Liver (tissue), 9 donors: Measurements from ENCODE around the gene ERC1. TPM values are rescaled to one million over a fixed set of nuclear protein-coding genes. Genes with fewer than 3 reads are reported as not detected.

Experiments
- DNase-seq: peaks from one replicate; pipeline ENCODE4 v3.0.0-alpha.2; 2017; ENCODE audit warnings: low spot score
- H3K27ac ChIP-seq, 2 donors: one replicate each; pipeline ENCODE4 v1.7.0; 2013; ENCODE audit warnings: inconsistent platforms in 2 of 2, low read length in 2 of 2, control low read depth in 1 of 2, low read depth in 1 of 2, mild to moderate bottlenecking in 1 of 2
- H3K27me3 ChIP-seq, 4 donors: one replicate each; pipeline versions ENCODE4 v1.6.1 to v1.7.0; 2013; ENCODE audit warnings: low read length in 3 of 4, inconsistent platforms in 1 of 4, mild to moderate bottlenecking in 1 of 4, moderate library complexity in 1 of 4; ENCODE audit not compliant: control insufficient read depth in 4 of 4, insufficient read depth in 4 of 4
- H3K36me3 ChIP-seq, 4 donors: one replicate each; pipeline versions ENCODE4 v1.6.1 to v1.7.0; 2013; ENCODE audit warnings: low read length in 3 of 4, mild to moderate bottlenecking in 3 of 4, low read depth in 1 of 4, moderate library complexity in 1 of 4; ENCODE audit not compliant: control insufficient read depth in 4 of 4, insufficient read depth in 3 of 4
- H3K4me1 ChIP-seq, 4 donors: one replicate each; pipeline versions ENCODE4 v1.6.1 to v1.7.0; 2013; ENCODE audit warnings: low read length in 3 of 4, mild to moderate bottlenecking in 3 of 4, moderate library complexity in 1 of 4; ENCODE audit not compliant: control insufficient read depth in 4 of 4, insufficient read depth in 4 of 4
- H3K4me3 ChIP-seq, 3 donors: one replicate each; pipeline versions ENCODE4 v1.6.1 to v1.7.0; 2013; ENCODE audit warnings: low read length in 3 of 3, control low read depth in 1 of 3, low read depth in 1 of 3, mild to moderate bottlenecking in 1 of 3
- H3K9ac ChIP-seq, 2 donors: one replicate each; pipeline ENCODE4 v1.7.0; 2013; ENCODE audit warnings: low read length in 2 of 2, mild to moderate bottlenecking in 2 of 2, moderate library complexity in 2 of 2, control low read depth in 1 of 2, low read depth in 1 of 2
- H3K9me3 ChIP-seq, 4 donors: one replicate each; pipeline versions ENCODE4 v1.6.1 to v1.7.0; 2013; ENCODE audit warnings: low read length in 3 of 4; ENCODE audit not compliant: control insufficient read depth in 4 of 4
- EGR1 ChIP-seq, 2 donors: IDR thresholded peaks; 2 replicates each; pipeline ENCODE4 v1.6.1; 2016 to 2018; ENCODE audit warnings: antibody characterized with exemption in 2 of 2, low read depth in 2 of 2
- FOXA1 ChIP-seq: IDR thresholded peaks from 2 replicates; pipeline ENCODE4 v1.6.1; 2016; ENCODE audit warnings: antibody characterized with exemption
- FOXA2 ChIP-seq: IDR thresholded peaks from 2 replicates; pipeline ENCODE4 v1.6.1; 2016; ENCODE audit warnings: antibody characterized with exemption
- GABPA ChIP-seq, 2 donors: IDR thresholded peaks in 1 of 2; conservative IDR thresholded peaks in 1 of 2; 2 replicates each; pipeline ENCODE4 v1.6.1; 2016; ENCODE audit warnings: antibody characterized with exemption in 2 of 2, mild to moderate bottlenecking in 1 of 2, moderate library complexity in 1 of 2
- HNF4A ChIP-seq, 2 donors: conservative IDR thresholded peaks; 2 replicates each; pipeline ENCODE4 v1.6.1; 2016; ENCODE audit warnings: antibody characterized with exemption in 2 of 2, mild to moderate bottlenecking in 2 of 2
- HNF4G ChIP-seq: IDR thresholded peaks from 2 replicates; pipeline ENCODE4 v1.6.1; 2016; ENCODE audit warnings: antibody characterized with exemption
- JUND ChIP-seq, 2 donors: IDR thresholded peaks; 2 replicates each; pipeline ENCODE4 v1.6.1; 2016; ENCODE audit warnings: antibody characterized with exemption in 2 of 2
- NR2F2 ChIP-seq: IDR thresholded peaks from 2 replicates; pipeline ENCODE4 v1.6.1; 2016; ENCODE audit warnings: antibody characterized with exemption
- RAD21 ChIP-seq, 2 donors: IDR thresholded peaks; 2 replicates each; pipeline ENCODE4 v1.6.1; 2016; ENCODE audit warnings: antibody characterized with exemption in 2 of 2, mild to moderate bottlenecking in 2 of 2
- RXRA ChIP-seq, 2 donors: IDR thresholded peaks; 2 replicates each; pipeline ENCODE4 v1.6.1; 2017 to 2018; ENCODE audit warnings: antibody characterized with exemption in 2 of 2, mild to moderate bottlenecking in 1 of 2
- SP1 ChIP-seq: IDR thresholded peaks from 2 replicates; pipeline ENCODE4 v1.6.1; 2018; ENCODE audit warnings: antibody characterized with exemption, mild to moderate bottlenecking
- TAF1 ChIP-seq: conservative IDR thresholded peaks from 2 replicates; pipeline ENCODE4 v1.6.1; 2016; ENCODE audit warnings: antibody characterized with exemption, mild to moderate bottlenecking
- YY1 ChIP-seq: IDR thresholded peaks from 2 replicates; pipeline ENCODE4 v1.6.1; 2016; ENCODE audit warnings: antibody characterized with exemption, mild to moderate bottlenecking
- WGBS: extraction: QIAGEN DNeasy Blood & Tissue Kit; methylation state at CpG from one replicate; pipeline ENCODE4 v1.1.7; 2013; 5-methylcytosine and 5-hydroxymethylcytosine counted together
- polyA plus RNA-seq, 2 donors: library from polyadenylated mRNA; stranded (reverse) in 1 of 2; unstranded in 1 of 2; fragments of 200-250 nt in 1 of 2; fragments of >200 nt in 1 of 2; fragmentation: Nextera tagmentation in 1 of 2; extraction: Ambion mirVana in 1 of 2; gene quantifications; one replicate each; pipeline versions ENCODE4 v1.2.1 to v1.2.3, GENCODE V29; 2013 to 2015
- total RNA-seq, 2 donors: library from RNA; depleted of rRNA; stranded (reverse); fragments of >200 nt; gene quantifications; one replicate each; pipeline ENCODE4 v1.2.3, GENCODE V29; 2014
- TF ChIP-seq, protein P1 (sequence below): IDR thresholded peaks from 2 replicates; pipeline ENCODE4 v1.6.1; 2016; ENCODE audit warnings: antibody characterized with exemption
- TF ChIP-seq, protein P2 (sequence below): fragments of 150-350 bp; IDR thresholded peaks from 2 replicates; pipeline ENCODE4 v1.5.1; 2017; ENCODE audit warnings: improper control_type of control experiment, low read depth, low read length; ENCODE audit not compliant: missing input control
- TF ChIP-seq, protein P3 (sequence below): IDR thresholded peaks from 2 replicates; pipeline ENCODE4 v1.6.1; 2016; ENCODE audit warnings: antibody characterized with exemption
- TF ChIP-seq, protein P4 (sequence below): IDR thresholded peaks from 2 replicates; pipeline ENCODE4 v1.6.1; 2016; ENCODE audit warnings: antibody characterized with exemption
- donor health status: healthy.
- donor health status: healthy.
- donor health status: healthy.
- donor health status: healthy.
- donor health status: healthy.

ERC1 gene
- total and polyA plus RNA-seq, 4 donors = 6.2 to 50.2 (median 10.3) TPM

DNA sequence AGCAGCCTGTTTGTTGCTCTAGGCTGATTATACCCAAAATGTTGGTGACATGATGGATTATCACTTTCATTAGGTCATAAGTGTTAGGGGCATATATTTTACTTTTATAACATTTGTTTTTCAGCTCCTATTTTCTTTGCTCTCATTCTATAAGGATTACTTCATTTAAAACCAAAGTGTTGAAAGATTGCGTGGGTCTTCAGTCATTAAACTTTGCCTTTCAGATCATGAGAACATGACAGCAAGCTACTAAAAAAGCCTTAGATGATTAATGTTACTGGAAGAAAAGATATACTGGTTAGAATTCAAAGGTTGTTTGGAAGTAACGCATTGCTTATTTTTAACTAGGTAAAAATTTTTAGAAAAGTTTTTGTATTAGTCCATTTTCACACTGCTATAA, 156.8 kb downstream of the ERC1 start:
- 98% methylated on average over 2 of the region's 2 CpGs for WGBS
- no peaks in the 10 kb centered on the region for H3K27me3 ChIP-seq
- peaks cover 0 to 3% (median 0%) of the 10 kb centered on the region in 4 donors for H3K4me1 ChIP-seq
- H3K36me3 ChIP-seq = no peaks in the 10 kb centered on the region
- no peak overlapping the region for H3K9ac ChIP-seq
- no peaks in the 10 kb centered on the region for H3K9me3 ChIP-seq
- no peak overlapping the region for H3K4me3 ChIP-seq
- no peak for TF ChIP-seq EGR1 (IDR thresholded peaks at IDR 0.05; ENCODE audit: low read depth in 2 of 2)
- no peak for TF ChIP-seq RXRA (IDR thresholded peaks at IDR 0.05)
- TF ChIP-seq FOXA2 = no peak
- DNase-seq = no peak
- H3K27ac ChIP-seq = no peak overlapping the region

DNA sequence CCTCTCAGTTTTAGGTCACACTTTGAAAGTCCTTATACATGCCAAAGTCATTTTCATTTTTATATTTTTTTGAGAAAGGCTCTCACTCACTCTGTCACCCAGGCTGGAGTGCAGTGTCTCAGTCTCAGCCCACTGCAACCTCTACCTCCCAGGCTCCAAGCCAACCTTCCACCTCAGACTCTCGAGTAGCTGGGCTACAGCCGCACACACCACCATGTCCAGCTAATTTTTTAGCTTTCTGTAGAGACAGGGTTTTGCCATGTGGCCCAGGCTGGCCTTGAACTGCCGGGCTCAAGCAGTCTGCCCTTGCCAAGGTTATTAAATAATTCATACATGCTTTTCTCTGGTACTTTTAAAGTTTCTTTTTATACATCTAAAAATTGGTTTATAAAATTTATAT, 166.0 kb downstream of the ERC1 start:
- H3K27ac ChIP-seq = no peak overlapping the region
- 94% methylated on average over 3 of the region's 3 CpGs for WGBS
- no peak overlapping the region for H3K4me3 ChIP-seq
- peaks cover 0 to 6% (median 2%) of the 10 kb centered on the region in 4 donors for H3K36me3 ChIP-seq
- TF ChIP-seq EGR1 (IDR thresholded peaks at IDR 0.05; ENCODE audit: low read depth in 2 of 2) (no peak), RXRA (IDR thresholded peaks at IDR 0.05) (no peak), SP1 (no peak), GABPA (IDR thresholded peaks at IDR 0.05 in 1 of 2, conservative IDR thresholded peaks at IDR 0.05 in 1 of 2) (no peak), RAD21 (IDR thresholded peaks at IDR 0.05) (no peak), FOXA2 (no peak), TAF1 (no peak), HNF4A (conservative IDR thresholded peaks at IDR 0.05) (no peak), HNF4G (no peak), FOXA1 (no peak), JUND (IDR thresholded peaks at IDR 0.05) (no peak), NR2F2 (no peak)
- TF ChIP-seq, protein P1, sequence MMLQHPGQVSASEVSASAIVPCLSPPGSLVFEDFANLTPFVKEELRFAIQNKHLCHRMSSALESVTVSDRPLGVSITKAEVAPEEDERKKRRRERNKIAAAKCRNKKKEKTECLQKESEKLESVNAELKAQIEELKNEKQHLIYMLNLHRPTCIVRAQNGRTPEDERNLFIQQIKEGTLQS = no peak
- TF ChIP-seq, protein P2, sequence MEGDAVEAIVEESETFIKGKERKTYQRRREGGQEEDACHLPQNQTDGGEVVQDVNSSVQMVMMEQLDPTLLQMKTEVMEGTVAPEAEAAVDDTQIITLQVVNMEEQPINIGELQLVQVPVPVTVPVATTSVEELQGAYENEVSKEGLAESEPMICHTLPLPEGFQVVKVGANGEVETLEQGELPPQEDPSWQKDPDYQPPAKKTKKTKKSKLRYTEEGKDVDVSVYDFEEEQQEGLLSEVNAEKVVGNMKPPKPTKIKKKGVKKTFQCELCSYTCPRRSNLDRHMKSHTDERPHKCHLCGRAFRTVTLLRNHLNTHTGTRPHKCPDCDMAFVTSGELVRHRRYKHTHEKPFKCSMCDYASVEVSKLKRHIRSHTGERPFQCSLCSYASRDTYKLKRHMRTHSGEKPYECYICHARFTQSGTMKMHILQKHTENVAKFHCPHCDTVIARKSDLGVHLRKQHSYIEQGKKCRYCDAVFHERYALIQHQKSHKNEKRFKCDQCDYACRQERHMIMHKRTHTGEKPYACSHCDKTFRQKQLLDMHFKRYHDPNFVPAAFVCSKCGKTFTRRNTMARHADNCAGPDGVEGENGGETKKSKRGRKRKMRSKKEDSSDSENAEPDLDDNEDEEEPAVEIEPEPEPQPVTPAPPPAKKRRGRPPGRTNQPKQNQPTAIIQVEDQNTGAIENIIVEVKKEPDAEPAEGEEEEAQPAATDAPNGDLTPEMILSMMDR = no peak
- TF ChIP-seq, protein P3, sequence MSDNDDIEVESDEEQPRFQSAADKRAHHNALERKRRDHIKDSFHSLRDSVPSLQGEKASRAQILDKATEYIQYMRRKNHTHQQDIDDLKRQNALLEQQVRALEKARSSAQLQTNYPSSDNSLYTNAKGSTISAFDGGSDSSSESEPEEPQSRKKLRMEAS = no peak
- no peak overlapping the region for H3K9ac ChIP-seq
- H3K4me1 ChIP-seq = peaks cover 0 to 7% (median 0%) of the 10 kb centered on the region in 4 donors
- H3K27me3 ChIP-seq = no peaks in the 10 kb centered on the region
- no peak for DNase-seq
- no peaks in the 10 kb centered on the region for H3K9me3 ChIP-seq

DNA sequence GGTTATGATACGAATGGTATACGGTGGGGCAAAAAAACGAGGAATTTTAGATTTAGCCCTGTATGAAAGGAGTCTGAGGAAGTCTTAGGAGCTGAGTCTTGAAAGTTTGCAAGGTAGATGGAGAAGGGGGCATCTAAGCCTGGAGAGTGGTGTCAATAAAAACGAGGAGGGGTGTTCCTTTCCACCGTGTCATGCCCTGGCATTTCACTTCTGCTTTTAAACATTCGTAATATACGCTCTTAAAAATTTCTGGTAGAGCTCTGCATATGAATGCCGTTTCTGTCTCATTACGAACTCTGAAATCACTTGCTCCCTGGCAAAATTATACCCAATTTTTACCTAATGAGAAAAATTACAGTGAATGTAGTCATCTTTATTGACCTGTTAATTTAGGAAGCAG, 170.2 kb downstream of the ERC1 start:
- H3K36me3 ChIP-seq = peaks cover 0 to 1% (median 0%) of the 10 kb centered on the region in 4 donors
- H3K27me3 ChIP-seq = no peaks in the 10 kb centered on the region
- no peak overlapping the region for H3K27ac ChIP-seq
- DNase-seq = no peak
- 93% methylated on average over 9 of the region's 9 CpGs for WGBS
- H3K9me3 ChIP-seq = no peaks in the 10 kb centered on the region
- no peak overlapping the region for H3K9ac ChIP-seq
- no peak overlapping the region for H3K4me3 ChIP-seq
- H3K4me1 ChIP-seq = no peaks in the 10 kb centered on the region
- TF ChIP-seq SP1 (no peak), JUND (IDR thresholded peaks at IDR 0.05) (no peak), HNF4G (no peak), FOXA1 (no peak), NR2F2 (no peak), EGR1 (IDR thresholded peaks at IDR 0.05; ENCODE audit: low read depth in 2 of 2) (no peak), RAD21 (IDR thresholded peaks at IDR 0.05) (no peak), HNF4A (conservative IDR thresholded peaks at IDR 0.05) (no peak), YY1 (no peak)
- TF ChIP-seq, protein P3 = no peak
- TF ChIP-seq, protein P2 = no peak
- TF ChIP-seq, protein P4, sequence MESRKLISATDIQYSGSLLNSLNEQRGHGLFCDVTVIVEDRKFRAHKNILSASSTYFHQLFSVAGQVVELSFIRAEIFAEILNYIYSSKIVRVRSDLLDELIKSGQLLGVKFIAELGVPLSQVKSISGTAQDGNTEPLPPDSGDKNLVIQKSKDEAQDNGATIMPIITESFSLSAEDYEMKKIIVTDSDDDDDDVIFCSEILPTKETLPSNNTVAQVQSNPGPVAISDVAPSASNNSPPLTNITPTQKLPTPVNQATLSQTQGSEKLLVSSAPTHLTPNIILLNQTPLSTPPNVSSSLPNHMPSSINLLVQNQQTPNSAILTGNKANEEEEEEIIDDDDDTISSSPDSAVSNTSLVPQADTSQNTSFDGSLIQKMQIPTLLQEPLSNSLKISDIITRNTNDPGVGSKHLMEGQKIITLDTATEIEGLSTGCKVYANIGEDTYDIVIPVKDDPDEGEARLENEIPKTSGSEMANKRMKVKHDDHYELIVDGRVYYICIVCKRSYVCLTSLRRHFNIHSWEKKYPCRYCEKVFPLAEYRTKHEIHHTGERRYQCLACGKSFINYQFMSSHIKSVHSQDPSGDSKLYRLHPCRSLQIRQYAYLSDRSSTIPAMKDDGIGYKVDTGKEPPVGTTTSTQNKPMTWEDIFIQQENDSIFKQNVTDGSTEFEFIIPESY = no peak
